T-cell (primary cell): Measurements from ENCODE around the gene SLBP. TPM values are rescaled to one million over a fixed set of nuclear protein-coding genes. Genes with fewer than 3 reads are reported as not detected.

Experiments used
- ATAC-seq, 4 experiments: fragments of 200-7000 bp in 3 of 4; fragments of 150-1000 bp in 1 of 4; cut with Tn5 transposase; replicated peaks in 1 of 4; 1 replicate in 3 of 4; 2 replicates in 1 of 4; pipeline ENCODE4 v1.10.0; 2021; ENCODE audit warnings: moderate library complexity in 3 of 4, mild to moderate bottlenecking in 2 of 4, moderate number of reproducible peaks in 1 of 4
- CTCF ChIA-PET, 2 donors: fragments of 300-600 bp; sonication (Branson Sonifier 250); formaldehyde crosslinking; loops; one replicate each; lab custom pipeline; 2022; ENCODE audit warnings: antibody characterized with exemption in 2 of 2; lab: Charles Lee
- POLR2A ChIA-PET, 2 donors: fragments of 300-600 bp; sonication (Branson Sonifier 250); formaldehyde crosslinking; loops; one replicate each; lab custom pipeline; 2022; ENCODE audit warnings: antibody characterized with exemption in 2 of 2; lab: Charles Lee
- DNase-seq, 35 experiments: peaks; one replicate each; pipeline versions ENCODE4 v3.0.0 to v3.0.0-alpha.2; 2013 to 2023
- H3K27ac ChIP-seq: one replicate; pipeline ENCODE4 v1.5.1; 2013; ENCODE audit warnings: low read length
- H3K27me3 ChIP-seq, 2 experiments: replicated peaks in 1 of 2; 1 replicate in 1 of 2; 2 replicates in 1 of 2; pipeline versions ENCODE4 v1.6.1 to v1.7.0; 2013; ENCODE audit warnings: low read length in 1 of 2, mixed read lengths in 1 of 2; ENCODE audit not compliant: control insufficient read depth in 2 of 2, insufficient read depth in 2 of 2; ENCODE audit errors: extremely low read depth in 1 of 2
- H3K36me3 ChIP-seq, 2 donors: 1 replicate in 1 of 2; 2 replicates in 1 of 2; pipeline versions ENCODE4 v1.6.1 to v1.7.0; 2013; ENCODE audit warnings: low read length in 1 of 2; ENCODE audit not compliant: control insufficient read depth in 2 of 2, insufficient read depth in 1 of 2; ENCODE audit errors: extremely low read depth in 1 of 2
- H3K4me1 ChIP-seq, 2 experiments: 1 replicate in 1 of 2; 2 replicates in 1 of 2; pipeline versions ENCODE4 v1.6.1 to v1.7.0; 2013; ENCODE audit warnings: low read length in 2 of 2, mixed read lengths in 1 of 2; ENCODE audit not compliant: insufficient read depth in 2 of 2, control insufficient read depth in 1 of 2; ENCODE audit errors: extremely low read depth in 1 of 2
- H3K4me3 ChIP-seq, 2 donors: 1 replicate in 1 of 2; 2 replicates in 1 of 2; pipeline versions ENCODE4 v1.5.1 to v1.7.0; 2013; ENCODE audit warnings: mild to moderate bottlenecking in 2 of 2, low read length in 1 of 2, moderate library complexity in 1 of 2; ENCODE audit not compliant: control insufficient read depth in 1 of 2; ENCODE audit errors: extremely low read depth in 1 of 2
- H3K9me3 ChIP-seq: 2 replicates; pipeline ENCODE4 v1.7.0; 2013
- H3K27ac Mint-ChIP-seq, 2 donors: one replicate each; pipeline ENCODE4 v1.8.0; 2020 to 2021; ENCODE audit warnings: mild to moderate bottlenecking in 2 of 2, mixed read lengths in 2 of 2
- H3K27me3 Mint-ChIP-seq, 2 donors: one replicate each; pipeline ENCODE4 v1.8.0; 2021 to 2022; ENCODE audit warnings: mixed read lengths in 2 of 2
- H3K36me3 Mint-ChIP-seq: one replicate; pipeline ENCODE4 v1.8.0; 2021; ENCODE audit warnings: mixed read lengths
- H3K4me1 Mint-ChIP-seq, 3 donors: one replicate each; pipeline ENCODE4 v1.8.0; 2020 to 2022; ENCODE audit warnings: mixed read lengths in 3 of 3, mild to moderate bottlenecking in 1 of 3
- H3K4me3 Mint-ChIP-seq, 3 donors: one replicate each; pipeline ENCODE4 v1.8.0; 2020 to 2022; ENCODE audit warnings: mild to moderate bottlenecking in 3 of 3, mixed read lengths in 3 of 3, moderate library complexity in 3 of 3
- H3K9me3 Mint-ChIP-seq, 3 donors: one replicate each; pipeline ENCODE4 v1.8.0; 2020 to 2022; ENCODE audit warnings: mixed read lengths in 3 of 3
- WGBS: methylation state at CpG from one replicate; pipeline ENCODE4 v1.1.5; 2013; ENCODE audit warnings: missing lambda C conversion rate; ENCODE audit not compliant: insufficient coverage; 5-methylcytosine and 5-hydroxymethylcytosine counted together
- total RNA-seq, 35 experiments: library from RNA in 6 of 35; stranded (reverse) in 6 of 35; fragments of 120-200 nt in 1 of 35; gene quantifications; one replicate each; pipeline versions ENCODE4 v1.2.1 to v1.2.4 and lab custom pipeline; 2013 to 2026

Gene SLBP
- total RNA-seq, 5 donors from 2014 or later (not counting 1 experiment from before 2014, with no cell fraction given) = 30.1 to 42.3 (median 36.1) TPM

GRCh38 chr4:1685235-1686150 is 26.6 kb downstream of the SLBP start:
- Mint-ChIP-seq H3K9me3 (no peaks in the 10 kb centered on the region), H3K27ac (no peak overlapping the region), H3K4me3 (peak overlapping the region in 2 of 3 donors; percentile 33 to 36), H3K4me1 (peaks cover 10 to 13% (median 13%) of the 10 kb centered on the region in 3 donors), H3K36me3 (peaks cover 1% of the 10 kb centered on the region), H3K27me3 (no peaks in the 10 kb centered on the region)
- H3K4me3 ChIP-seq = no peak overlapping the region
- ATAC-seq (no peak), DNase-seq (no peak)
- ChIA-PET CTCF (interaction anchor here in 1 of 2 donors (0.6 kb wide), 1 partner anchor 8 kb away, joined by 3 read pairs; no protein-coding TSS in a partner anchor), POLR2A (no interaction called here)
- H3K27me3 ChIP-seq = no peaks in the 10 kb centered on the region
- H3K9me3 ChIP-seq = no peaks in the 10 kb centered on the region
- WGBS = 95% methylated on average over 11 of the region's 23 CpGs
- H3K36me3 ChIP-seq = peaks cover 0 to under 1% of the 10 kb centered on the region in 2 donors
- no peak overlapping the region for H3K27ac ChIP-seq
- H3K4me1 ChIP-seq = peaks cover 9 to 13% of the 10 kb centered on the region in 2 experiments

DNA sequence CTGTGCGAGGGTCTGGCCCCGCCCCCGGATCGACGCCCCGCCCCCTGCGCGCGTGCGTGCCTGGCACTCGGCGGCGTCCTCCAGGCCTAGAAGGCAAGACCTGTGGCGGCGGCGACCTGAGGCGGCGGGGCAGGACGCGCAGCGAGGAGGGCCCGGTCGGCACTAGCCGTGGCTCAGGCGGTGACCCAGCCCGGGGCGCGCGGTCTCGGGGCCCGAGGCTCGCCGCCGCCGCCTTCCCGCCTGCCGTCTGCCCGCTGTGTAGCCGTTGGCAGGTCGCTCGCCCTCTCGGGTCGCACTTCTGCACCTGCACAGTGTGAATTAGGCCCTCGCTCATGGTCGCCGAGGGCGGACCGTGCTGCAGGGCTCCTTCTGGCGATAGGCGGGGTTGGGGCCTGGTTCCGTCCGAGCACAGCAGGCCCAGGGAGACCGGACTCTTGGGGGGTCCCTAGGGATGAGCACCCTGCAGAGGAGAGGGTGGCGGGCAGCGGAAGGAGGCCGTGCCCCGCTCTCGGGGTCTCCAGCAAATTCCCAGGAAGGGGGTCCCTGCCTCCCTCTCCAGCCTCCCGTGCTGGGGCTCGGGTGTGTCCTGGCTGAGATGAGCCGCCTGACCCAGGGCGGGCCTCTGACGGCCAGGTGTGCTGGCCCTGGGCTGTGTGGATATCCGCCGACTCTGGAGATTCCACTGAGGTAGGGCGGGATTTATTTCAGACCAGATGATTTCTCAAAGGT is 27.4 kb downstream of the SLBP start:
- Histone ChIP-seq H3K4me3 (peak overlapping the region in 1 of 2 donors; percentile 35), H3K9me3 (no peaks in the 10 kb centered on the region), H3K4me1 (peaks cover 9 to 13% of the 10 kb centered on the region in 2 experiments), H3K36me3 (no peaks in the 10 kb centered on the region), H3K27ac (no peak overlapping the region), H3K27me3 (no peaks in the 10 kb centered on the region)
- Mint-ChIP-seq H3K27ac (no peak overlapping the region), H3K36me3 (no peaks in the 10 kb centered on the region), H3K4me3 (peak overlapping the region; percentile 33 to 59 (median 57)), H3K4me1 (peaks cover 10 to 13% (median 13%) of the 10 kb centered on the region in 3 donors), H3K9me3 (no peaks in the 10 kb centered on the region), H3K27me3 (no peaks in the 10 kb centered on the region)
- CTCF ChIA-PET = interaction anchor here in 1 of 2 donors (2.5 kb wide), 1 partner anchor 9 kb away, joined by 13 read pairs; no protein-coding TSS in a partner anchor
- peak in 28 of 35 experiments; percentile 66 to 96 (median 84) for DNase-seq
- POLR2A ChIA-PET = no interaction called here
- WGBS = 32% methylated on average over 62 of the region's 66 CpGs
- peak in 1 of 4 experiments; percentile 5 for ATAC-seq

DNA sequence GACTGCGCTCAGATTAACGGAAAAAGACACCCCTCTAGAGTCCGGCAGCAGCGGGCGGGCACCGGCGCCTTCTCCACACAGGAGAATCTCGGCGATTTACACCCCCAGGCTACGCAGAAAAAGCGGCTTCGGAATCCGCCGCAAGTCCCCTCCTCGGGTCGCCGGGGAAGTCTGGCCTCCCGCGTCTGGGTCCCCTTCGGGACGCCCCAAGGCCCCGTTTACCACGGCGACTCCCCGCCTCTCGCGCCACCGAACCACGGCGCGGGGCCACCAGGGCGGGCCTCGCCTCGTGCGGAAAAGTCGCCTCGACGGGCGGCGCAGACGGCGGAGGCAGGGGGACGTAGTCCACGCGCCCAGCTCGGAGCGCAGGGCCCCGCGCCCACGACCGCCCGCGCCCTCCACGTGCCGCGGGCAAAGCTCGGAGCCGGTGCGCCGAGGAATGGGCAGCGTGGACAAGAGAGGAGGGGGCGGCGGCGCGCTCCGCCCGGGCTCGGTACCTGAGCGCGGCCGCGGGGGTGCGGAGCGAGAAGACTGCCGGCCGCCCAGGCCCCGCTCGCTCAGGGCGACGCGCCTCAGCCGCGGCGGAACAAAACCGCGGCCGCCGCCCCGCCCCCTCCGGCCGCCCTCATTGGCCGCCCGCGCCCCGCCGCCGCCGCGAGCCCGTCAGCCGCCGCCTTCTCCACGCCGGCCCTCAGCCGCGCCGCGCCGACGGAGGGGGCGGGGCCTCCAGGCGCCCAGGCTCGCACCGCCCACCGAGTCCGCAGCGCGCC is 28.2 kb downstream of the SLBP start, which contains the start of gene FAM53A:
Gene FAM53A, minus strand, starts transcription at position 578 of the 770 bp plus-strand sequence. CDS start 15,572 bp downstream, outside the sequence.
- WGBS = under 1% methylated on average over 117 of the region's 118 CpGs
- peak within 1 kb of the TSS; percentile 81 to 87 (median 86) for H3K4me3 Mint-ChIP-seq
- Histone ChIP-seq H3K9me3 (no peaks in the 10 kb centered on the region), H3K27me3 (no peaks in the 10 kb centered on the region), H3K4me3 (peak within 1 kb of the TSS; percentile 35 to 78), H3K4me1 (peaks cover 9 to 13% of the 10 kb centered on the region in 2 experiments), H3K27ac (peak within 1 kb of the TSS; percentile 2), H3K36me3 (no peaks in the 10 kb centered on the region)
- H3K27ac Mint-ChIP-seq = peak within 1 kb of the TSS; percentile 83 to 87
- ATAC-seq (peak; percentile 91 to 95 (median 93)), DNase-seq (peak in 25 of 35 experiments; percentile 2 to 95 (median 24))
- no peaks in the 10 kb centered on the region for H3K9me3 Mint-ChIP-seq
- H3K4me1 Mint-ChIP-seq = peaks cover 10 to 13% (median 13%) of the 10 kb centered on the region in 3 donors
- ChIA-PET POLR2A (no interaction called here), CTCF (interaction anchor here in 1 of 2 donors (2.5 kb wide), 1 partner anchor 9 kb away, joined by 13 read pairs; no protein-coding TSS in a partner anchor)
- H3K36me3 Mint-ChIP-seq = no peaks in the 10 kb centered on the region
- no peaks in the 10 kb centered on the region for H3K27me3 Mint-ChIP-seq

DNA sequence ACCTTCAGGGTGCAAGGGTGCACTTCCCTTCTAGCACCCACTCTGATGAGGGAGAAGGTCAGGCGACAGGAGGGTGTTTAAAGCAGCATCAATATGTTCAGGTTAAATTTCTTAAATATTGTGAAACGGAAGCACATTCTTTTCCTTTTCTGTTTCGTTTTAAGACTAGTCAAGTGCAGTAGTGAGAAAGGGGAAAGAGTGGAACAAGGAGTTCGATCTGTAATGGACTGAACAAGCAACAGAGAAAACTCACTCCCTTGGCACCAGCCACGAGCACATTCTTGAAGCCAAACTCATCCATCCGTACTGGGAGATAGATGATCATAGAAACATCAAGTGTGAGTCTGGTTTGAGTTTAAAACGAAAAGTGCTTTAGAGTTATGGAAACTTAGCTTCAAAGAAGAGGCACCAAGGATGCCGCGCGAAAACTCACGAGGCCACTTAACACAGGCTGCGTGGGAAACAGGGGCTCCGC is 28.8 kb downstream of the SLBP start:
- peaks cover 10 to 13% (median 13%) of the 10 kb centered on the region in 3 donors for H3K4me1 Mint-ChIP-seq

GRCh38 chr4:1682860-1683259 is 29.3 kb downstream of the SLBP start:
- Mint-ChIP-seq H3K4me1 (peaks cover 10 to 13% (median 13%) of the 10 kb centered on the region in 3 donors), H3K36me3 (no peaks in the 10 kb centered on the region), H3K4me3 (peak overlapping the region; percentile 81 to 87 (median 86)), H3K9me3 (no peaks in the 10 kb centered on the region), H3K27ac (peak overlapping the region; percentile 83 to 87), H3K27me3 (no peaks in the 10 kb centered on the region)
- H3K27ac ChIP-seq = peak overlapping the region; percentile 2
- 94% methylated on average over 7 of the region's 13 CpGs for WGBS
- ChIA-PET POLR2A (interaction anchor here in 1 of 2 donors (0.5 kb wide), 1 partner anchor 1218 kb away, joined by 3 read pairs; no protein-coding TSS in a partner anchor), CTCF (interaction anchor here in 1 of 2 donors (0.6 to 2.5 kb wide), 2 partner anchors 10 kb away, joined by 3 to 13 read pairs; no protein-coding TSS in a partner anchor)
- no peaks in the 10 kb centered on the region for H3K27me3 ChIP-seq
- ATAC-seq = no peak
- peaks cover 9 to 13% of the 10 kb centered on the region in 2 experiments for H3K4me1 ChIP-seq
- H3K4me3 ChIP-seq = no peak overlapping the region
- H3K36me3 ChIP-seq = no peaks in the 10 kb centered on the region
- no peaks in the 10 kb centered on the region for H3K9me3 ChIP-seq
- no peak for DNase-seq

More for the DNA sequence above, 28.8 kb downstream of the SLBP start:
- Histone ChIP-seq H3K27ac (peak overlapping the region; percentile 2), H3K9me3 (no peaks in the 10 kb centered on the region), H3K4me3 (peak overlapping the region; percentile 31 to 78), H3K4me1 (peaks cover 9 to 13% of the 10 kb centered on the region in 2 experiments), H3K27me3 (no peaks in the 10 kb centered on the region), H3K36me3 (no peaks in the 10 kb centered on the region)
- no peaks in the 10 kb centered on the region for H3K27me3 Mint-ChIP-seq
- WGBS = 2% methylated on average over 7 of the region's 13 CpGs
- POLR2A ChIA-PET = interaction anchor here in 1 of 2 donors (0.5 kb wide), 1 partner anchor 1218 kb away, joined by 3 read pairs; no protein-coding TSS in a partner anchor
- peak overlapping the region; percentile 83 to 87 for H3K27ac Mint-ChIP-seq
- H3K4me3 Mint-ChIP-seq = peak overlapping the region; percentile 81 to 87 (median 86)
- DNase-seq = peak in 6 of 35 experiments; percentile 3 to 50 (median 9)
- H3K9me3 Mint-ChIP-seq = no peaks in the 10 kb centered on the region
- CTCF ChIA-PET = interaction anchor here in 1 of 2 donors (2.5 kb wide), 1 partner anchor 10 kb away, joined by 13 read pairs; no protein-coding TSS in a partner anchor
- H3K36me3 Mint-ChIP-seq = no peaks in the 10 kb centered on the region
- ATAC-seq = peak in 1 of 4 experiments; percentile 9
